ENCODE results near the gene ABLIM2.

GRCh38 chr4:8164194-8164565, 5.6 kb upstream of the ABLIM2 start:
- TF ChIP-seq CTCF (IDR thresholded peaks at IDR 0.05; ENCODE audit: low read length) (no peak), EZH2 (optimal IDR thresholded peaks at IDR 0.05; ENCODE audit: low read depth, low read length) (no peak)
